CD8-positive, alpha-beta memory T cell (primary cell): ENCODE data around the gene ZNF407. TPM values are rescaled to one million over a fixed set of nuclear protein-coding genes. Genes with fewer than 3 reads are reported as not detected.

Source experiments
- CTCF ChIA-PET: fragments of 350-600 bp; sonication (Branson Sonifier 250); formaldehyde crosslinking; loops from one replicate; lab custom pipeline; 2021; ENCODE audit warnings: antibody characterized with exemption; lab: Charles Lee
- POLR2A ChIA-PET: fragments of 350-600 bp; sonication (Branson Sonifier 250); formaldehyde crosslinking; loops from one replicate; lab custom pipeline; 2021; ENCODE audit warnings: antibody characterized with exemption; lab: Charles Lee
- DNase-seq, 5 donors: peaks; one replicate each; pipeline versions ENCODE4 v3.0.0 to v3.0.0-alpha.2; 2020 to 2022; ENCODE audit warnings: mixed read lengths in 1 of 5
- H3K27ac ChIP-seq: one replicate; pipeline ENCODE4 v1.7.0; 2013; ENCODE audit warnings: low read depth, mild to moderate bottlenecking, low read length, moderate library complexity
- H3K27me3 ChIP-seq: 2 replicates; pipeline ENCODE4 v1.7.0; 2013; ENCODE audit warnings: low read length, mild to moderate bottlenecking; ENCODE audit not compliant: insufficient read depth, poor library complexity, severe bottlenecking
- H3K36me3 ChIP-seq: 2 replicates; pipeline ENCODE4 v1.7.0; 2013; ENCODE audit warnings: mild to moderate bottlenecking, low read length, moderate library complexity; ENCODE audit not compliant: insufficient read depth
- H3K4me1 ChIP-seq: 2 replicates; pipeline ENCODE4 v1.7.0; 2013; ENCODE audit warnings: mild to moderate bottlenecking, low read length, moderate library complexity; ENCODE audit not compliant: insufficient read depth
- H3K4me3 ChIP-seq: 2 replicates; pipeline ENCODE4 v1.7.0; 2013; ENCODE audit warnings: mild to moderate bottlenecking, low read length
- H3K9me3 ChIP-seq: 2 replicates; pipeline ENCODE4 v1.7.0; 2013; ENCODE audit warnings: mild to moderate bottlenecking, low read length
- H3K27ac Mint-ChIP-seq, 8 donors: one replicate each; pipeline ENCODE4 v1.8.0; 2020 to 2021; ENCODE audit warnings: mixed read lengths in 8 of 8, mild to moderate bottlenecking in 6 of 8, inconsistent platforms in 3 of 8, moderate library complexity in 3 of 8
- H3K27me3 Mint-ChIP-seq, 2 donors: one replicate each; pipeline ENCODE4 v1.8.0; 2020 to 2021; ENCODE audit warnings: mixed read lengths in 2 of 2, mild to moderate bottlenecking in 1 of 2, moderate library complexity in 1 of 2
- H3K36me3 Mint-ChIP-seq, 3 donors: one replicate each; pipeline ENCODE4 v1.8.0; 2020 to 2021; ENCODE audit warnings: mixed read lengths in 3 of 3, inconsistent platforms in 1 of 3, mild to moderate bottlenecking in 1 of 3
- H3K4me1 Mint-ChIP-seq, 3 donors: one replicate each; pipeline ENCODE4 v1.8.0; 2020 to 2021; ENCODE audit warnings: mixed read lengths in 3 of 3, inconsistent platforms in 1 of 3, mild to moderate bottlenecking in 1 of 3
- H3K4me3 Mint-ChIP-seq, 7 donors: one replicate each; pipeline ENCODE4 v1.8.0; 2020 to 2021; ENCODE audit warnings: mixed read lengths in 7 of 7, mild to moderate bottlenecking in 6 of 7, moderate library complexity in 4 of 7, inconsistent platforms in 2 of 7
- H3K9me3 Mint-ChIP-seq, 5 donors: one replicate each; pipeline ENCODE4 v1.8.0; 2020 to 2022; ENCODE audit warnings: mixed read lengths in 5 of 5, mild to moderate bottlenecking in 3 of 5, moderate library complexity in 2 of 5, inconsistent platforms in 1 of 5
- polyA plus RNA-seq: library from polyadenylated mRNA; unstranded; fragments of 300-500 nt; fragmentation: Illumina TruSeq; gene quantifications from one replicate; pipeline ENCODE4 v1.2.3, GENCODE V29; 2021
- total RNA-seq, 2 experiments: library from RNA; stranded (reverse); gene quantifications; one replicate each; pipeline ENCODE4 v1.2.3, GENCODE V29; 2021

ZNF407 gene
- total and polyA plus RNA-seq, 3 experiments from 2014 or later: 4.1 to 15.5 (median 14.9) TPM

GRCh38 chr18:74608681-74609080 is 11.0 kb downstream of the ZNF407 start:
- POLR2A ChIA-PET: no interaction called here
- Histone ChIP-seq H3K27me3 (no peaks in the 10 kb centered on the region), H3K4me1 (peaks cover 8% of the 10 kb centered on the region), H3K4me3 (no peak overlapping the region), H3K36me3 (no peaks in the 10 kb centered on the region), H3K27ac (no peak overlapping the region), H3K9me3 (no peaks in the 10 kb centered on the region)
- Mint-ChIP-seq H3K9me3 (no peaks in the 10 kb centered on the region), H3K27me3 (no peaks in the 10 kb centered on the region), H3K4me3 (no peak overlapping the region), H3K36me3 (peaks cover 0 to 5% (median 2%) of the 10 kb centered on the region in 3 donors), H3K4me1 (peaks cover 20 to 47% (median 38%) of the 10 kb centered on the region in 3 donors), H3K27ac (no peak overlapping the region)
- CTCF ChIA-PET: no interaction called here
- DNase-seq: no peak

GRCh38 chr18:74609535-74609934 is 11.9 kb downstream of the ZNF407 start:
- ChIA-PET CTCF (no interaction called here), POLR2A (no interaction called here)
- no peaks in the 10 kb centered on the region for H3K27me3 ChIP-seq
- H3K4me3 ChIP-seq: no peak overlapping the region
- no peak overlapping the region for H3K27ac ChIP-seq
- Mint-ChIP-seq H3K9me3 (no peaks in the 10 kb centered on the region), H3K36me3 (peaks cover 0 to 4% (median 1%) of the 10 kb centered on the region in 3 donors), H3K27me3 (no peaks in the 10 kb centered on the region), H3K27ac (peak overlapping the region in 1 of 8 donors; percentile 28), H3K4me1 (peaks cover 19 to 41% (median 34%) of the 10 kb centered on the region in 3 donors), H3K4me3 (no peak overlapping the region)
- no peak for DNase-seq
- H3K9me3 ChIP-seq: no peaks in the 10 kb centered on the region
- no peaks in the 10 kb centered on the region for H3K36me3 ChIP-seq
- H3K4me1 ChIP-seq: peaks cover 8% of the 10 kb centered on the region

DNA sequence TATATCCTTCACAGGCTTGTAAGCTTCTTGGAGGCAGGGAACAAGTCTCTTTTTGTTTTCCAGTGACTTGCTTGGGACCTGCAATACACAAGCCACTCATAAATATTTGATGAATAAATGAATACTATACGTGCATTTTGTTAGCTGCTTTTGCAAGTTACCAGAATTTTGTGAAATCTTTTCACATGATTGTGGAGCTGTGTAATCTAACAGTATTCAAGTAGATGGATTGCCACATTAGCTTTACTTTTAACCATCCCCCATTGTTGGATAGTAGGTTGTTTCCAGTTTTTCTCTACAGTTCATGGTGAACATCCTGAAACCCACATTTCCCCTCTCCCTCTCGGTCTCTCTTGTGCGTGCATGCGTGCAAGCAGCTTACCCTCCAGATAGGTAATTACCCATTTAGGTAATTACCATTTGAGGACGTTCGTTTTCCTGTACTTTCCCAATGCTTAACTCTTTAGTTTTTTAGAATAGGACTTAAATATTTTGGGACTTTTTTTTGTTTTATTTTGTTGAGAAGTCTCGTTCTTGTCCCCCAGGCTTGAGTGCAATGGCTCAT is 12.5 kb downstream of the ZNF407 start:
- H3K4me1 Mint-ChIP-seq: peaks cover 19 to 41% (median 34%) of the 10 kb centered on the region in 3 donors
- DNase-seq: no peak
- no peak overlapping the region for H3K4me3 Mint-ChIP-seq
- Histone ChIP-seq H3K27me3 (no peaks in the 10 kb centered on the region), H3K36me3 (no peaks in the 10 kb centered on the region), H3K9me3 (no peaks in the 10 kb centered on the region), H3K4me1 (peaks cover 8% of the 10 kb centered on the region), H3K27ac (no peak overlapping the region), H3K4me3 (no peak overlapping the region)
- peaks cover 0 to 4% (median 0%) of the 10 kb centered on the region in 3 donors for H3K36me3 Mint-ChIP-seq
- CTCF ChIA-PET: no interaction called here
- POLR2A ChIA-PET: no interaction called here
- H3K27me3 Mint-ChIP-seq: no peaks in the 10 kb centered on the region
- H3K27ac Mint-ChIP-seq: no peak overlapping the region
- H3K9me3 Mint-ChIP-seq: no peaks in the 10 kb centered on the region

- H3K27ac ChIP-seq: no peak overlapping the region
- ChIA-PET POLR2A (no interaction called here), CTCF (no interaction called here)
- no peak overlapping the region for H3K4me3 ChIP-seq
- no peaks in the 10 kb centered on the region for H3K9me3 ChIP-seq
- peaks cover 21 to 44% (median 34%) of the 10 kb centered on the region in 3 donors for H3K4me1 Mint-ChIP-seq
- no peak overlapping the region for H3K4me3 Mint-ChIP-seq
- H3K27me3 Mint-ChIP-seq: no peaks in the 10 kb centered on the region
- H3K9me3 Mint-ChIP-seq: no peaks in the 10 kb centered on the region
- no peaks in the 10 kb centered on the region for H3K27me3 ChIP-seq
- peak overlapping the region in 1 of 8 donors; percentile 29 for H3K27ac Mint-ChIP-seq
- H3K36me3 Mint-ChIP-seq: peaks cover 0 to 2% (median 0%) of the 10 kb centered on the region in 3 donors
- H3K36me3 ChIP-seq: no peaks in the 10 kb centered on the region
- H3K4me1 ChIP-seq: peaks cover 8% of the 10 kb centered on the region
- DNase-seq: no peak
Observed at GRCh38 chr18:74610860-74611259, 13.2 kb downstream of the ZNF407 start.

DNA sequence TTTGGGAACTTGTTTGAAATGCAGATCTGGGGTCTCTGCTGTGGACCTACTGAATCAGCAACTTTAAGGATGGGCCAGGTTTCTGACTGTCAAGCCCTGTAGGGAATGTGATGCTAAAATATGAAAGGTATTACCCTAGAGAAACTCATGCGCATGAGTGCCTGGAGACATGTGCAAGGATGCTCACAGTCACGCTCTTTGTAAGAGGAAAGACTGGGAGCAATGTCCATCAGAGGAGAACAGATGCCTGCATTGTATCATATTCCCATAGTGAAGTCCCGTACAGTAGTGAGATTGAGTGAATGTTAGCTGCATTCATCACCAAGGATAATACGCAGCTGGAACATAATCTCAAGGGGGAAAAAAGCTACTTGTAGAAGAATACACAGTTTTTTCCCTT is 14.1 kb downstream of the ZNF407 start:
- ChIA-PET CTCF (no interaction called here), POLR2A (no interaction called here)

DNA sequence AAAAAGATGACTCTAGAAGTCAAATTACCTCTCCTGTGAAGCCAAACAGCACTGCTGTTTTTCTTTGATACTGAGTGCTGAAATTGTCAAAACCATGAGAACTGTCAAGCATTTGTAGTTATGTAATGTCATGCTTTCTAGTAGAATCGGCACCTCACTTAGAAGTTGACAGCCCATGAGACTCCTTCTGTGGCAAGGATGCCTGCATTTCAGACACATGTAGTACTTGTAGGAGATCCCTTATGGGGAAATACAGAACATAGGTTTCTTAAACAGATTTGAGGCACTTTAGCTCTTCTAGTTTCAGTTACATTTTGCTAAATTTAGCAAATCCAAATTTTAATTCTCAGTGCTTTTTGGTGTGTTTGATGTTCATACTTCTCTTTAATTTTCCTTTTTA is 15.7 kb downstream of the ZNF407 start:
- peaks cover 0 to 2% (median 0%) of the 10 kb centered on the region in 3 donors for H3K36me3 Mint-ChIP-seq
- no peaks in the 10 kb centered on the region for H3K9me3 Mint-ChIP-seq
- Histone ChIP-seq H3K4me1 (peaks cover 8% of the 10 kb centered on the region), H3K36me3 (no peaks in the 10 kb centered on the region), H3K27ac (no peak overlapping the region), H3K4me3 (no peak overlapping the region), H3K27me3 (no peaks in the 10 kb centered on the region), H3K9me3 (no peaks in the 10 kb centered on the region)
- no peak for DNase-seq
- no peak overlapping the region for H3K4me3 Mint-ChIP-seq
- no peaks in the 10 kb centered on the region for H3K27me3 Mint-ChIP-seq
- ChIA-PET POLR2A (no interaction called here), CTCF (no interaction called here)
- no peak overlapping the region for H3K27ac Mint-ChIP-seq
- H3K4me1 Mint-ChIP-seq: peaks cover 21 to 41% (median 31%) of the 10 kb centered on the region in 3 donors

More for the DNA sequence above, 14.1 kb downstream of the ZNF407 start:
- Mint-ChIP-seq H3K27ac (no peak overlapping the region), H3K36me3 (peaks cover 0 to 2% (median 0%) of the 10 kb centered on the region in 3 donors), H3K4me1 (peaks cover 21 to 44% (median 34%) of the 10 kb centered on the region in 3 donors), H3K9me3 (no peaks in the 10 kb centered on the region), H3K27me3 (no peaks in the 10 kb centered on the region), H3K4me3 (no peak overlapping the region)
- H3K4me1 ChIP-seq: peaks cover 8% of the 10 kb centered on the region
- DNase-seq: no peak
- H3K4me3 ChIP-seq: no peak overlapping the region
- no peaks in the 10 kb centered on the region for H3K36me3 ChIP-seq
- no peaks in the 10 kb centered on the region for H3K9me3 ChIP-seq
- no peaks in the 10 kb centered on the region for H3K27me3 ChIP-seq
- H3K27ac ChIP-seq: no peak overlapping the region

- POLR2A ChIA-PET: no interaction called here
- Histone ChIP-seq H3K36me3 (no peaks in the 10 kb centered on the region), H3K27me3 (no peaks in the 10 kb centered on the region), H3K9me3 (no peaks in the 10 kb centered on the region), H3K4me1 (no peaks in the 10 kb centered on the region), H3K4me3 (no peak overlapping the region), H3K27ac (no peak overlapping the region)
- H3K4me3 Mint-ChIP-seq: no peak overlapping the region
- DNase-seq: no peak
- no peaks in the 10 kb centered on the region for H3K27me3 Mint-ChIP-seq
- H3K27ac Mint-ChIP-seq: no peak overlapping the region
- no peaks in the 10 kb centered on the region for H3K9me3 Mint-ChIP-seq
- H3K36me3 Mint-ChIP-seq: no peaks in the 10 kb centered on the region
- CTCF ChIA-PET: interaction anchor here (0.7 to 2.3 kb wide), 2 partner anchors 11 to 13 kb away, joined by 3 to 6 read pairs; no protein-coding TSS in a partner anchor
- H3K4me1 Mint-ChIP-seq: peaks cover 7 to 25% (median 9%) of the 10 kb centered on the region in 3 donors
Observed at GRCh38 chr18:74616494-74616893, 18.8 kb downstream of the ZNF407 start.

- Mint-ChIP-seq H3K4me3 (no peak overlapping the region), H3K9me3 (no peaks in the 10 kb centered on the region), H3K36me3 (no peaks in the 10 kb centered on the region), H3K27ac (no peak overlapping the region), H3K27me3 (no peaks in the 10 kb centered on the region), H3K4me1 (peaks cover 3 to 18% (median 9%) of the 10 kb centered on the region in 3 donors)
- Histone ChIP-seq H3K27ac (no peak overlapping the region), H3K36me3 (no peaks in the 10 kb centered on the region), H3K4me3 (no peak overlapping the region), H3K4me1 (no peaks in the 10 kb centered on the region), H3K27me3 (no peaks in the 10 kb centered on the region), H3K9me3 (no peaks in the 10 kb centered on the region)
- CTCF ChIA-PET: no interaction called here
- POLR2A ChIA-PET: no interaction called here
- DNase-seq: no peak
Observed at GRCh38 chr18:74617486-74617885, 19.8 kb downstream of the ZNF407 start.
